Measurements from ENCODE around the gene HES1. TPM values are rescaled to one million over a fixed set of nuclear protein-coding genes. Genes with fewer than 3 reads are reported as not detected.
A peak's percentile ranks its signal among the peaks of the same experiment; 100 is the strongest.

HES1 gene
- total and polyA plus RNA-seq, 9 of the 15 experiments (the other 6 are each of a cell fraction or from before 2014, with no cell fraction given) = 3.4 to 37.0 (median 19.3) TPM

DNA sequence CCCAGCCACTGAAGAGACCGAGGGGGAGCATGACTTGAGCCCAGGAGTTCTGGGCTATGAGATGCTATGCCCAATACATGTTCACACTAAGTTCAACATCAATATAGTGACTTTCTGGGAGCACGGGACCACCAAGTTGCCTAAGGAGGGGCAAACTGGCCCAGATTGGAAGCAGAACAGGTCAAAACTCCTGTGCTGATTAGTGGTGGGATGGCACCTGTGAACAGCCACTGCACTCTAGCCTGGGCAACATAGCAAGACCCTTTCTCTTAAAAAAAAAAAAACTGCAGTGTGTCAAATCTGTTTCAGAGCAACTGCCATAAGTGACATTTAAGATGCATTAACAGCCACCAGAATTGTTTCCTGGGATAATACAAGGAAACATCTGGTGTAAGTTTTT lies 9.8 kb downstream of the HES1 start:
- no peaks in the 10 kb centered on the region for H3K9me1 ChIP-seq (ENCODE audit: control insufficient read depth, insufficient read depth, low read length)
- no peak overlapping the region for H3K4me2 ChIP-seq (ENCODE audit: insufficient read depth, low read length)
- no peak overlapping the region for H2AFZ ChIP-seq (ENCODE audit: low read depth, low read length)
- no peaks in the 10 kb centered on the region for H3K79me2 ChIP-seq (ENCODE audit: control insufficient read depth, insufficient read depth, low read length)
- TF ChIP-seq ZNF121 (CRISPR knock-in tag; conservative IDR thresholded peaks at IDR 0.05) = peak; percentile 59
- TF ChIP-seq, protein P1, sequence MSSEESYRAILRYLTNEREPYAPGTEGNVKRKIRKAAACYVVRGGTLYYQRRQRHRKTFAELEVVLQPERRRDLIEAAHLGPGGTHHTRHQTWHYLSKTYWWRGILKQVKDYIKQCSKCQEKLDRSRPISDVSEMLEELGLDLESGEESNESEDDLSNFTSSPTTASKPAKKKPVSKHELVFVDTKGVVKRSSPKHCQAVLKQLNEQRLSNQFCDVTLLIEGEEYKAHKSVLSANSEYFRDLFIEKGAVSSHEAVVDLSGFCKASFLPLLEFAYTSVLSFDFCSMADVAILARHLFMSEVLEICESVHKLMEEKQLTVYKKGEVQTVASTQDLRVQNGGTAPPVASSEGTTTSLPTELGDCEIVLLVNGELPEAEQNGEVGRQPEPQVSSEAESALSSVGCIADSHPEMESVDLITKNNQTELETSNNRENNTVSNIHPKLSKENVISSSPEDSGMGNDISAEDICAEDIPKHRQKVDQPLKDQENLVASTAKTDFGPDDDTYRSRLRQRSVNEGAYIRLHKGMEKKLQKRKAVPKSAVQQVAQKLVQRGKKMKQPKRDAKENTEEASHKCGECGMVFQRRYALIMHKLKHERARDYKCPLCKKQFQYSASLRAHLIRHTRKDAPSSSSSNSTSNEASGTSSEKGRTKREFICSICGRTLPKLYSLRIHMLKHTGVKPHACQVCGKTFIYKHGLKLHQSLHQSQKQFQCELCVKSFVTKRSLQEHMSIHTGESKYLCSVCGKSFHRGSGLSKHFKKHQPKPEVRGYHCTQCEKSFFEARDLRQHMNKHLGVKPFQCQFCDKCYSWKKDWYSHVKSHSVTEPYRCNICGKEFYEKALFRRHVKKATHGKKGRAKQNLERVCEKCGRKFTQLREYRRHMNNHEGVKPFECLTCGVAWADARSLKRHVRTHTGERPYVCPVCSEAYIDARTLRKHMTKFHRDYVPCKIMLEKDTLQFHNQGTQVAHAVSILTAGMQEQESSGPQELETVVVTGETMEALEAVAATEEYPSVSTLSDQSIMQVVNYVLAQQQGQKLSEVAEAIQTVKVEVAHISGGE (CRISPR knock-in tag; IDR thresholded peaks at IDR 0.05) = no peak
- TF ChIP-seq RBM25 (IDR thresholded peaks at IDR 0.05; ENCODE audit: low read depth, low read length, severe bottlenecking) = peak; percentile 37
- POLR2A ChIA-PET = no interaction called here
- no peak for FAIRE-seq
- no peaks in the 10 kb centered on the region for H4K20me1 ChIP-seq (replicated peaks; ENCODE audit: control insufficient read depth, insufficient read depth, low read length)
- intact Hi-C loops (cut with micrococcal nuclease) (no loop called here), in situ Hi-C loops (cut with MboI) (no loop called here)
- no peaks in the 10 kb centered on the region for H3K9me3 ChIP-seq (replicated peaks; ENCODE audit: control insufficient read depth, insufficient read depth, low read depth, low read length)
- DNase-seq (ENCODE audit: extremely low read depth in 1 of 4, low spot score in 3 of 4) = no peak
- H3K4me3 ChIP-seq = no peak overlapping the region
- peaks cover 26% of the 10 kb centered on the region in 2 experiments for H3K4me1 ChIP-seq (replicated peaks in 1 of 2; ENCODE audit: control insufficient read depth in 2 of 2, insufficient read depth in 2 of 2, low read length in 2 of 2)
- H3K27ac ChIP-seq (ENCODE audit: extremely low read depth, low read depth, low read length) = no peak overlapping the region
- WGBS (ENCODE audit: insufficient coverage, low coverage, missing lambda C conversion rate) = 69% methylated on average over 2 of the region's 2 CpGs
- ATAC-seq = no peak
- no peaks in the 10 kb centered on the region for H3K36me3 ChIP-seq (ENCODE audit: control insufficient read depth, insufficient read depth, low read length)
- no TSS peak for BruUV-seq (replicated peaks)
- no peaks in the 10 kb centered on the region for H3K27me3 ChIP-seq (ENCODE audit: control insufficient read depth in 2 of 2, insufficient read depth in 2 of 2, low read length in 2 of 2)
- H3K9ac ChIP-seq (ENCODE audit: insufficient read depth in 1 of 2, low read depth in 2 of 2, low read length in 2 of 2) = no peak overlapping the region
- CTCF ChIA-PET (ENCODE audit: low intra/inter-chr PET ratio) = interaction anchor here (0.7 kb wide), 1 partner anchor 306 kb away, joined by 3 read pairs; no protein-coding TSS in a partner anchor
